WTC11 (cell line): ENCODE results near the gene TEKT5. TPM values are rescaled to one million over a fixed set of nuclear protein-coding genes. Genes with fewer than 3 reads are reported as not detected.

Experiments used
- ATAC-seq: fragments of 200-7000 bp; cut with Tn5 transposase; 2 replicates; pipeline ENCODE4 v1.10.0; 2021; ENCODE audit warnings: mild to moderate bottlenecking, moderate library complexity
- CTCF ChIA-PET: fragments of 300-600 bp; sonication (Branson Sonifier 250); formaldehyde crosslinking; loops from one replicate; lab custom pipeline; 2021; ENCODE audit warnings: antibody characterized with exemption; lab: Charles Lee
- POLR2A ChIA-PET: fragments of 350-600 bp; sonication (Branson Sonifier 250); formaldehyde crosslinking; loops from one replicate; lab custom pipeline; 2021; ENCODE audit warnings: antibody characterized with exemption; lab: Charles Lee
- DNase-seq: peaks from one replicate; pipeline ENCODE4 v3.0.0; 2021; ENCODE audit warnings: low spot score
- H3K27ac Mint-ChIP-seq: 2 replicates; pipeline ENCODE4 v1.8.0; 2021; ENCODE audit warnings: mixed read lengths
- H3K27me3 Mint-ChIP-seq: 2 replicates; pipeline ENCODE4 v1.8.0; 2021; ENCODE audit warnings: low read depth, mild to moderate bottlenecking, moderate library complexity, mixed read lengths
- H3K36me3 Mint-ChIP-seq: 2 replicates; pipeline ENCODE4 v1.8.0; 2021; ENCODE audit warnings: mixed read lengths
- H3K4me1 Mint-ChIP-seq: 2 replicates; pipeline ENCODE4 v1.8.0; 2022; ENCODE audit warnings: mixed read lengths
- H3K4me3 Mint-ChIP-seq: 2 replicates; pipeline ENCODE4 v1.8.0; 2021; ENCODE audit warnings: mild to moderate bottlenecking, moderate library complexity, mixed read lengths
- H3K9me3 Mint-ChIP-seq: 2 replicates; pipeline ENCODE4 v1.8.0; 2021; ENCODE audit warnings: mixed read lengths
- AFF4 ChIP-seq: sonication (generic); formaldehyde crosslinking; IDR thresholded peaks from 2 replicates; pipeline ENCODE4 v1.8.1; 2023; ENCODE audit warnings: mild to moderate bottlenecking, missing genetic modification reagents, borderline replicate concordance
- CBFB ChIP-seq: sonication (generic); formaldehyde crosslinking; IDR thresholded peaks from 2 replicates; pipeline ENCODE4 v1.8.1; 2022; ENCODE audit warnings: mild to moderate bottlenecking, low read depth, missing genetic modification reagents
- CDX4 ChIP-seq: fragments of 250-450 bp; sonication (Bioruptor Pico); IDR thresholded peaks from 2 replicates; pipeline ENCODE4 v1.9.0; 2021; ENCODE audit warnings: moderate library complexity, mild to moderate bottlenecking, inconsistent platforms, borderline replicate concordance
- CREB1 ChIP-seq: sonication (generic); formaldehyde crosslinking; IDR thresholded peaks from 2 replicates; pipeline ENCODE4 v1.8.0; 2023; ENCODE audit warnings: mild to moderate bottlenecking, missing genetic modification reagents
- CTCF ChIP-seq: fragments of 200-600 bp; IDR thresholded peaks from 2 replicates; pipeline ENCODE4 v1.8.0; 2022; ENCODE audit warnings: antibody characterized with exemption
- E2F1 ChIP-seq: sonication (generic); formaldehyde crosslinking; IDR thresholded peaks from 2 replicates; pipeline ENCODE4 v1.8.0; 2022; ENCODE audit warnings: mild to moderate bottlenecking, missing genetic modification reagents
- IRF1 ChIP-seq: sonication (generic); formaldehyde crosslinking; IDR thresholded peaks from 2 replicates; pipeline ENCODE4 v1.8.0; 2023; ENCODE audit warnings: missing genetic modification reagents
- JAZF1 ChIP-seq: fragments of 250-450 bp; sonication (Bioruptor Pico); IDR thresholded peaks from 2 replicates; pipeline ENCODE4 v1.9.0; 2021; ENCODE audit warnings: moderate library complexity, mild to moderate bottlenecking, inconsistent platforms
- MLX ChIP-seq: sonication (generic); formaldehyde crosslinking; IDR thresholded peaks from 2 replicates; pipeline ENCODE4 v1.8.1; 2023; ENCODE audit warnings: mild to moderate bottlenecking, missing genetic modification reagents, moderate library complexity
- NFE2L1 ChIP-seq: sonication (generic); formaldehyde crosslinking; IDR thresholded peaks from 2 replicates; pipeline ENCODE4 v1.8.1; 2023; ENCODE audit warnings: missing genetic modification reagents
- NR2C2 ChIP-seq: sonication (generic); formaldehyde crosslinking; IDR thresholded peaks from 2 replicates; pipeline ENCODE4 v1.8.0; 2022; ENCODE audit warnings: mild to moderate bottlenecking, missing genetic modification reagents
- NR3C1 ChIP-seq: sonication (generic); formaldehyde crosslinking; conservative IDR thresholded peaks from 2 replicates; pipeline ENCODE4 v1.8.1; 2023; ENCODE audit warnings: low read depth, mild to moderate bottlenecking, missing genetic modification reagents
- USF2 ChIP-seq: sonication (generic); formaldehyde crosslinking; IDR thresholded peaks from 2 replicates; pipeline ENCODE4 v1.8.1; 2023; ENCODE audit warnings: mild to moderate bottlenecking, missing genetic modification reagents, moderate library complexity
- ZNF317 ChIP-seq: sonication (generic); formaldehyde crosslinking; IDR thresholded peaks from 2 replicates; pipeline ENCODE4 v1.8.1; 2023; ENCODE audit warnings: low read depth, mild to moderate bottlenecking, moderate library complexity, missing genetic modification reagents, borderline replicate concordance
- ZNF416 ChIP-seq: fragments of 250-450 bp; sonication (Bioruptor Pico); IDR thresholded peaks from 2 replicates; pipeline ENCODE4 v1.9.0; 2021; ENCODE audit warnings: mild to moderate bottlenecking, inconsistent platforms
- total RNA-seq: library from RNA; stranded (reverse); gene quantifications from 3 replicates; pipeline ENCODE4 v1.2.3, GENCODE V29; 2021
- TF ChIP-seq, protein P1 (sequence below): sonication (generic); formaldehyde crosslinking; IDR thresholded peaks from 2 replicates; pipeline ENCODE4 v1.8.1; 2022; ENCODE audit warnings: mild to moderate bottlenecking, moderate library complexity, missing genetic modification reagents
- TF ChIP-seq, protein P2 (sequence below): fragments of 250-450 bp; sonication (Bioruptor Pico); IDR thresholded peaks from 2 replicates; pipeline ENCODE4 v1.8.0; 2021; ENCODE audit warnings: mild to moderate bottlenecking

Gene TEKT5
- total RNA-seq, 1 experiment from 2014 or later, result 1.1 TPM

DNA sequence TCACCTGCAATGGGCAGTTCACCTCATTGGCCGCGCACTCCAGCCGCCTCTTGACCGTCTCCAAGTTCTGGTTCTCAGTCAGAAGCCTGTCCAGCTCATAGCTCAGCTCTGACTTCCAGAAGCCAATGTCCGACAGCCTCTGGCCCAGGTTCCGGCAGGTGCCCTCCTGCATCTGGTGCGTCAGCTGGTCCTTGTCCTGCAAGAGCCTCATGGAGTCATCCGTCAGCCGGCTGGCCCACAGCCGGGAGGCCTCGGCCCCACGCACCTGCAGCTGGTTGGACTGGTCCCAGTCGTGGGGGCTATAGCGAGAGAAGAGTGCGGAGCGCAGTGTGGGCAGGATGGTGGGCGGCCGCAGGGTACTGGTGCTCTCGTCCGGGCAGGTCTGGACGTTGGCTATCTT, 424 bp downstream of the TEKT5 start:
- no peak overlapping the region for H3K27ac Mint-ChIP-seq
- POLR2A ChIA-PET, result no interaction called here
- H3K4me1 Mint-ChIP-seq, result no peaks in the 10 kb centered on the region; the same call in 1 of the 2 replicates
- CTCF ChIA-PET, result interaction anchor here (1.1 kb wide), 1 partner anchor 29 kb away, joined by 3 read pairs; no protein-coding TSS in a partner anchor
- TF ChIP-seq MLX, result no peak
- TF ChIP-seq CBFB (CRISPR knock-in tag), result no peak
- no peak for TF ChIP-seq ZNF416 (CRISPR knock-in tag)
- no peak for TF ChIP-seq CREB1 (CRISPR knock-in tag)
- TF ChIP-seq NR3C1 (CRISPR knock-in tag), result no peak
- no peak for TF ChIP-seq IRF1
- peaks cover 8% of the 10 kb centered on the region for H3K9me3 Mint-ChIP-seq
- H3K4me3 Mint-ChIP-seq, result no peak overlapping the region
- no peaks in the 10 kb centered on the region for H3K36me3 Mint-ChIP-seq
- no peaks in the 10 kb centered on the region for H3K27me3 Mint-ChIP-seq
- ATAC-seq (no peak), DNase-seq (no peak)

- TF ChIP-seq JAZF1 (CRISPR knock-in tag) (no peak), NFE2L1 (no peak), E2F1 (CRISPR knock-in tag) (no peak)
- Mint-ChIP-seq H3K4me1 (no peaks in the 10 kb centered on the region; the same call in 1 of the 2 replicates), H3K36me3 (no peaks in the 10 kb centered on the region), H3K9me3 (peaks cover 5% of the 10 kb centered on the region), H3K4me3 (no peak overlapping the region), H3K27ac (no peak overlapping the region), H3K27me3 (no peaks in the 10 kb centered on the region)
- ATAC-seq, result no peak
- DNase-seq, result no peak
- POLR2A ChIA-PET, result no interaction called here
- CTCF ChIA-PET, result interaction anchor here (0.6 to 1.1 kb wide), 2 partner anchors 29 to 44 kb away, joined by 3 read pairs; no protein-coding TSS in a partner anchor
These were observed 841 bp downstream of the TEKT5 start for GRCh38 chr16:10693889-10694288.

DNA sequence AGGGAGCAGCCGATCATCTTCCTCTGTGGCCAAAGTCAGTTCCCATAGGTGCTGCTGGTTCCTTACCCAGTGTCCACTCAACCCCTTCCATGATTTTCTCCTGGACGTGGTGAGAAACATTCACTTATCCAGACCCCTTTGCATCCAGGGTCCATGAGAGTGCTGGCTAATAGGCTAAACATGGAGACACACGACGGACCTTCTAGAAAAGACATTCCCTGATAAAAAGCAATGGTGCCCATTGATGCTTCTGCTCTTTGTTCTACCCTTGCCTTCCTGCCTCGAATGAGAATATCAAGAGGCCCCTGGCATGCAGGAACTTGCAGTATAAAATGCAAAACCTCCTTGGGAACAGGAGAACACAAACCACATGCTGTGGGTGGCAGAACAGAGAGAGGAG, 2.3 kb downstream of the TEKT5 start:
- peaks cover 4% of the 10 kb centered on the region for H3K9me3 Mint-ChIP-seq
- no peaks in the 10 kb centered on the region for H3K27me3 Mint-ChIP-seq
- no peak for DNase-seq
- no peak overlapping the region for H3K27ac Mint-ChIP-seq
- POLR2A ChIA-PET, result no interaction called here
- CTCF ChIA-PET, result no interaction called here
- no peaks in the 10 kb centered on the region; the same call in 1 of the 2 replicates for H3K4me1 Mint-ChIP-seq
- peak; percentile 88 for TF ChIP-seq ZNF317 (CRISPR knock-in tag)
- TF ChIP-seq CTCF, result no peak
- no peak for TF ChIP-seq CDX4 (CRISPR knock-in tag)
- no peak for TF ChIP-seq NR2C2 (CRISPR knock-in tag)
- TF ChIP-seq, protein P1, sequence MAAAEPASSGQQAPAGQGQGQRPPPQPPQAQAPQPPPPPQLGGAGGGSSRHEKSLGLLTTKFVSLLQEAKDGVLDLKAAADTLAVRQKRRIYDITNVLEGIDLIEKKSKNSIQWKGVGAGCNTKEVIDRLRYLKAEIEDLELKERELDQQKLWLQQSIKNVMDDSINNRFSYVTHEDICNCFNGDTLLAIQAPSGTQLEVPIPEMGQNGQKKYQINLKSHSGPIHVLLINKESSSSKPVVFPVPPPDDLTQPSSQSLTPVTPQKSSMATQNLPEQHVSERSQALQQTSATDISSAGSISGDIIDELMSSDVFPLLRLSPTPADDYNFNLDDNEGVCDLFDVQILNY (CRISPR knock-in tag), result no peak
- no peak for TF ChIP-seq AFF4 (CRISPR knock-in tag)
- TF ChIP-seq USF2 (CRISPR knock-in tag), result no peak
- TF ChIP-seq, protein P2, sequence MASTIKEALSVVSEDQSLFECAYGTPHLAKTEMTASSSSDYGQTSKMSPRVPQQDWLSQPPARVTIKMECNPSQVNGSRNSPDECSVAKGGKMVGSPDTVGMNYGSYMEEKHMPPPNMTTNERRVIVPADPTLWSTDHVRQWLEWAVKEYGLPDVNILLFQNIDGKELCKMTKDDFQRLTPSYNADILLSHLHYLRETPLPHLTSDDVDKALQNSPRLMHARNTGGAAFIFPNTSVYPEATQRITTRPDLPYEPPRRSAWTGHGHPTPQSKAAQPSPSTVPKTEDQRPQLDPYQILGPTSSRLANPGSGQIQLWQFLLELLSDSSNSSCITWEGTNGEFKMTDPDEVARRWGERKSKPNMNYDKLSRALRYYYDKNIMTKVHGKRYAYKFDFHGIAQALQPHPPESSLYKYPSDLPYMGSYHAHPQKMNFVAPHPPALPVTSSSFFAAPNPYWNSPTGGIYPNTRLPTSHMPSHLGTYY (CRISPR knock-in tag), result no peak
- ATAC-seq, result no peak
- H3K36me3 Mint-ChIP-seq, result no peaks in the 10 kb centered on the region
- no peak overlapping the region for H3K4me3 Mint-ChIP-seq
